Skeletal muscle tissue (tissue), 4 donors: ENCODE results near the gene SLC1A2. TPM values are rescaled to one million over a fixed set of nuclear protein-coding genes. Genes with fewer than 3 reads are reported as not detected.

Source experiments
- H3K27ac ChIP-seq: one replicate; pipeline ENCODE4 v1.7.0; 2013; ENCODE audit warnings: mild to moderate bottlenecking, low read depth, low read length, inconsistent platforms
- H3K27me3 ChIP-seq, 3 donors: one replicate each; pipeline ENCODE4 v1.7.0; 2013; ENCODE audit warnings: low read length in 3 of 3; ENCODE audit not compliant: control insufficient read depth in 3 of 3, insufficient read depth in 3 of 3
- H3K36me3 ChIP-seq, 3 donors: one replicate each; pipeline ENCODE4 v1.7.0; 2013; ENCODE audit warnings: low read length in 3 of 3; ENCODE audit not compliant: control insufficient read depth in 3 of 3, insufficient read depth in 3 of 3
- H3K4me1 ChIP-seq, 3 donors: one replicate each; pipeline ENCODE4 v1.7.0; 2013; ENCODE audit warnings: low read length in 3 of 3, mild to moderate bottlenecking in 3 of 3; ENCODE audit not compliant: control insufficient read depth in 3 of 3, insufficient read depth in 3 of 3
- H3K4me3 ChIP-seq, 3 donors: one replicate each; pipeline ENCODE4 v1.7.0; 2013; ENCODE audit warnings: low read length in 3 of 3
- H3K9ac ChIP-seq, 3 donors: one replicate each; pipeline ENCODE4 v1.7.0; 2013; ENCODE audit warnings: low read length in 3 of 3, mild to moderate bottlenecking in 3 of 3, moderate library complexity in 2 of 3, low read depth in 1 of 3
- H3K9me3 ChIP-seq, 3 donors: one replicate each; pipeline ENCODE4 v1.7.0; 2013; ENCODE audit warnings: low read length in 3 of 3; ENCODE audit not compliant: control insufficient read depth in 3 of 3
- total RNA-seq: library from RNA; depleted of rRNA; stranded (reverse); fragments of >200 nt; gene quantifications from one replicate; pipeline ENCODE4 v1.2.3, GENCODE V29; 2014
- donor health status: Osteomylitis.

SLC1A2 gene
- total RNA-seq, 1 donor from 2014 or later = 1.6 TPM

GRCh38 chr11:35355102-35355749 is 64.1 kb downstream of the SLC1A2 start:
- no peak overlapping the region for H3K9ac ChIP-seq
- no peaks in the 10 kb centered on the region for H3K27me3 ChIP-seq
- peaks cover 9 to 18% (median 13%) of the 10 kb centered on the region in 3 donors for H3K4me1 ChIP-seq
- H3K4me3 ChIP-seq = no peak overlapping the region
- no peaks in the 10 kb centered on the region for H3K9me3 ChIP-seq
- H3K36me3 ChIP-seq = no peaks in the 10 kb centered on the region
- H3K27ac ChIP-seq = peak overlapping the region; percentile 8

DNA sequence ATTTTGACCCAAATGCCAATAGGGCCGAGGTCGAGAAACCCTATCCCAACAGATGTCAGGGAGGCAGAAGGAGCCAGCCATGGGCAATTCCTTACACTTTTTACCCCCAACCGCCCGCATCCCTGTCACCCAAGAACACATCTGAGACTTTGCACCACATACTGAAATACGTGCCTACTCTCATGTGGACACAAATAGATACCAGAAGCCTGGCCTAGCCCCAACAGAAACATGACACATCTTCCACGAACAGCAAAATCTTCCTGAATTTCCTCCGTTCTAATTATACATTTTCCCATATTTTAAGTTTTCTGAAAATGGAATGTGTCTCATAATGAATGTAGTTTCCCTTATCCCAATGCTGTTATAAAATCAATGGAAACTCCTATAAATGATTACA is 64.7 kb downstream of the SLC1A2 start:
- no peak overlapping the region for H3K9ac ChIP-seq
- no peaks in the 10 kb centered on the region for H3K36me3 ChIP-seq
- no peak overlapping the region for H3K4me3 ChIP-seq
- H3K9me3 ChIP-seq = no peaks in the 10 kb centered on the region
- peak overlapping the region; percentile 8 for H3K27ac ChIP-seq
- peaks cover 9 to 14% (median 13%) of the 10 kb centered on the region in 3 donors for H3K4me1 ChIP-seq
- H3K27me3 ChIP-seq = no peaks in the 10 kb centered on the region

DNA sequence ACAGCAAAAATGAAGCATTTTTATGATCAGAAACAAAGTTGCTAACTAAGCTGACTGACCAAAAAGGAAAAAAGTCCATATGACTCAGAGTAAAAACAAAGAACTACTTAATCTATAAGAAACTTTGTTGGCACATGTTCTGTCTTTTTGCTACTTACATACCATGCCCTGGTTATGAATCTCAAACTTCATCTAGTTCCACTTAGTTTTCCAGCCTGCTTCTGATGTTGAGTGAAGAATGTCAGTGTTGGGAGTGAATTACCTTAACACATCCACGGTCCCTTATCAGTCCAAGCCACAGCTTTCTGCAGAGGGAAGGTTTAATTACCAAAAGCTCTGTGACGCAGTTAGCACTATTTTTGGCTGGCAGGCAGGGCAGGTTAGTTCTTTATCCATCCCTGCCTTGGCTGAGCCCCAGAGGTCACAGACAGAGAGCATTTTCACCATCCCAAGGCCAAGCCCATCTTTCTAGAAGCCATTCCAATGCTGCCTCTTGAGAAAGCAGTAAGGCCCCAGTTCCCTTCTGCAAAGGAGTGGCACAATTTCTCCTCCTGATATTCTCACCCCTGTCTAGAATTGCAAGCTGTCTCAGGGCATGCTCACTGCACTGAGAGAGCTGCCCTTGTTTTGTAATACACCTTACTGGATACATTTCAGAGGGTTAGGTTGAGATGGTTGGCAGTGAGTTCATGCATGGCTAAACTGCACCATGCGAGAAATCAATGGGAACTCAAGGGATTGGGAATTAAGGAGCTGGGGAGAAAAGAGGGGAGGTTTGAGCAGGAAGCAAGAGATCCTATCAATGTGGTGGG is 67.1 kb downstream of the SLC1A2 start:
- H3K27ac ChIP-seq = no peak overlapping the region
- H3K4me3 ChIP-seq = peak overlapping the region in 1 of 3 donors; percentile 4
- no peaks in the 10 kb centered on the region for H3K36me3 ChIP-seq
- peaks cover 9 to 15% (median 11%) of the 10 kb centered on the region in 3 donors for H3K4me1 ChIP-seq
- no peaks in the 10 kb centered on the region for H3K9me3 ChIP-seq
- H3K9ac ChIP-seq = no peak overlapping the region
- no peaks in the 10 kb centered on the region for H3K27me3 ChIP-seq

DNA sequence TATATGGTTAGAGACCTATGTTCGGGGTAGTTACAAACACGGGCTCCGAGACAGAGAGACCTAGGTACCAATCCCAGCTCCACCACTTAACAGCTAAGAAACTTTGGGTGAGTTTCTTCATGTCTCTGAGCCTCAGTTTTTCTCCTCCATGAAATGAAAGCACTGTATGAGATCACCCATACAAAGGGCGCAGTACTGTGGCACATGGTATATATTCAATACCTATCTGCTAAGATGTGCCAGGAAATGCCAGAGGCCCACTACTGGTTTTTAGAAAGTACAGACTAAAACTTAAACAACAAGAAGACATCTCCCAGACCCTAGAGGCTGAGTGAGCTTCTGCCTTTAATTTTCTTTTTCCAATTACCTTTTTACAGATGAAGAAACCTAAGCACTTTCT is 69.5 kb downstream of the SLC1A2 start:
- H3K9me3 ChIP-seq = no peaks in the 10 kb centered on the region
- H3K27ac ChIP-seq = no peak overlapping the region
- peaks cover 14 to 20% (median 14%) of the 10 kb centered on the region in 3 donors for H3K4me1 ChIP-seq
- no peak overlapping the region for H3K4me3 ChIP-seq
- H3K9ac ChIP-seq = no peak overlapping the region
- H3K36me3 ChIP-seq = no peaks in the 10 kb centered on the region
- peaks cover 0 to 7% (median 0%) of the 10 kb centered on the region in 3 donors for H3K27me3 ChIP-seq

GRCh38 chr11:35348898-35349687 is 70.3 kb downstream of the SLC1A2 start:
- no peaks in the 10 kb centered on the region for H3K9me3 ChIP-seq
- H3K36me3 ChIP-seq = no peaks in the 10 kb centered on the region
- H3K27me3 ChIP-seq = peaks cover 0 to 7% (median 0%) of the 10 kb centered on the region in 3 donors
- H3K4me1 ChIP-seq = peaks cover 14 to 21% (median 18%) of the 10 kb centered on the region in 3 donors
- no peak overlapping the region for H3K9ac ChIP-seq
- no peak overlapping the region for H3K4me3 ChIP-seq
- H3K27ac ChIP-seq = no peak overlapping the region

GRCh38 chr11:35347921-35348331 is 71.4 kb downstream of the SLC1A2 start:
- Histone ChIP-seq H3K36me3 (no peaks in the 10 kb centered on the region), H3K27ac (no peak overlapping the region), H3K4me3 (no peak overlapping the region), H3K4me1 (peaks cover 14 to 22% (median 18%) of the 10 kb centered on the region in 3 donors), H3K9ac (no peak overlapping the region), H3K9me3 (no peaks in the 10 kb centered on the region), H3K27me3 (peaks cover 0 to 7% (median 0%) of the 10 kb centered on the region in 3 donors)

DNA sequence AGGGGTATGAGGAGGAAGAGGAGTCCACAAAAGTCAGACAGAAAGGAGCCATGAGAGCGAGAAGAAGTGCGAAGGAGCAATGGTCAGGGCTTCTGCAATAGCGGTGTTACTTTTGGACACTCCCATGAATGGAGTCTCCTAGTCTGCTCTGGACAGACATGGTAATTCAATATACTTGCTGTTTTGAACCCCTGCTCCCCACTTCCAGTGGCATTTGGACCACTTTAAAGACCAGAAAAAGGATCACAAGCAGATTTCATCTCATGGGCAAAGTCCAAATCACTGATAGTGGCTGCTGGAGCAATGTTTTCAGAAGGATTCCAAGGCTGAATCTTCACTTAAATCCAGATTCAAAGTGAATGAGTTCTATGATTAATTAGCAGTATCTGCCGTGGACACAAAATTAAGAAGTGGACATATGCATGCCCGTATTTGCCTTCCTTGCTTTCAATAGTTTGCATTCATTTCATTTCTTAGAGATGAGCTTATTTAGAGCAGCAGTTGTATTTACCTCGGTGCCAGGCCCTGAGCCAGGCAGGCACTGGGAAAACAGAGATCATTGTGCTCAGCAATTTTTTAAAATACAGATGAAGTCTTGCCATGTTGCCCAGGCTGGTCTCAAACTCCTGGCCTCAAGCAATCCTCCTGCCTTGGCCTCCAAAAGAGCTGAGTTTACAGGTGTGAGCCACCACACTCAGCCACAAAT is 72.0 kb downstream of the SLC1A2 start:
- H3K9me3 ChIP-seq = no peaks in the 10 kb centered on the region

GRCh38 chr11:35346472-35347156 is 72.7 kb downstream of the SLC1A2 start:
- no peak overlapping the region for H3K9ac ChIP-seq
- peaks cover 7 to 13% (median 10%) of the 10 kb centered on the region in 3 donors for H3K4me1 ChIP-seq
- no peaks in the 10 kb centered on the region for H3K36me3 ChIP-seq
- no peaks in the 10 kb centered on the region for H3K9me3 ChIP-seq
- no peak overlapping the region for H3K4me3 ChIP-seq
- no peak overlapping the region for H3K27ac ChIP-seq
- peaks cover 0 to 7% (median 0%) of the 10 kb centered on the region in 3 donors for H3K27me3 ChIP-seq

More for the DNA sequence above, 72.0 kb downstream of the SLC1A2 start:
- no peak overlapping the region for H3K27ac ChIP-seq
- H3K27me3 ChIP-seq = peaks cover 0 to 7% (median 0%) of the 10 kb centered on the region in 3 donors
- H3K4me1 ChIP-seq = peaks cover 10 to 16% (median 13%) of the 10 kb centered on the region in 3 donors
- no peak overlapping the region for H3K4me3 ChIP-seq
- no peaks in the 10 kb centered on the region for H3K36me3 ChIP-seq
- H3K9ac ChIP-seq = no peak overlapping the region
